ENCODE data around the gene APOBEC3H. TPM values are rescaled to one million over a fixed set of nuclear protein-coding genes. Genes with fewer than 3 reads are reported as not detected.

Gene APOBEC3H
- polyA plus RNA-seq, 3 donors = 0.09 to 0.36 TPM; not detected in 1

DNA sequence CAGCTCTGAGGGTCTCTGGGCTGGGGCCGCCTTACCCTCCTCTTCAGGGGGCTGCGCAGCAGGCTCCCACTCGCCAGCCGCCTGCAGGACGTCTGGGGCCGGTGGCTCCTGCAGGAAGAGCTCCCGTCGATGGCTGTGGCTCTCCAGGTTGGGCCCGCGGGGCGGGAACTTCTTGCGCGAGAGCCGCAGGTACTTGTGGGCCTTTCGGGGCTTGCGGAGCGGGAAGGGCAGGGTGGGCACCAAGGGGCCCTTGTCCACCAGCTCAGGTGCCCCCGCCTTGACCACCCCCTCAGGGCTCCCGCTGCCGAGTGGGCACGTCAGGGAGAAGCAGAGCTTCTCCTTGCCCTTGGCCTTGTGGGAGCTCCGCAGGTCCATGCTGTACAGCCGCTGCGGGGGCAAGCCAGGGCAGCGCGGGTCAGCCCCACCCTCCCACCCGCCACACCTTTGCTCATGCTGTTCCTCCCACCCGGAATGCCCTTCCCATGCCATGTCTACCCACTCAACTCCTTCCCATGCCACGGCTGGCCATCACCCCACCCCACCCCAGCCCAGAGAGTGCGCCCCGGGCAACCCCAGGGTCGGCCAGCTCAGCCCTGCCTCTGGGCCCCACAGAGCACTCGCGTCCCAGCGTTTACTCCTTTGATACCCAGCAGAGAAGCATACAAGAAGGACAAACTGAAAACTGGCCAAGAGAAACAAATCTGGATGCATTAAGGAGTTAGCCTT lies 37.5 kb downstream of the APOBEC3H start:
- DNase-seq = no peak

GRCh38 chr22:39135092-39135896 lies 38.2 kb downstream of the APOBEC3H start:
- DNase-seq = no peak

DNA sequence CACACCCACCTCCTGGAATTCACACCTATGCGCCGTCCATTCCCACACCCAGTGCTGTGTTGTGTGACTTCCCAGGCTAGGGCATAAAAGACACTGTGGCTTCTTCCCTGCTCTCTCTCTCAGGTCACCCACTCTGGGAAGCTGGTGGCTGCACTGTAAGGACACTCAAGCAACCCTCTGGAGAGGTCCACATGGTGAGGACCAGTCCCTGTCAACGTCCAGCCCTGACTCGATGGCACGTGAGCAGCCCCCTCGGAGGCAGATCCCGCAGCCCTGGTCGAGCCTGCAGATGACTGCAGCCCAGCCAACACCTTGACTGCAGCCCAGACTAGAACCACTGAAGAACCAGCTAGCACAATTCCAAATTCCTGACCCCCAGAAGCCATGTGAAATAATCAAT lies 39.3 kb downstream of the APOBEC3H start:
- DNase-seq = no peak

DNA sequence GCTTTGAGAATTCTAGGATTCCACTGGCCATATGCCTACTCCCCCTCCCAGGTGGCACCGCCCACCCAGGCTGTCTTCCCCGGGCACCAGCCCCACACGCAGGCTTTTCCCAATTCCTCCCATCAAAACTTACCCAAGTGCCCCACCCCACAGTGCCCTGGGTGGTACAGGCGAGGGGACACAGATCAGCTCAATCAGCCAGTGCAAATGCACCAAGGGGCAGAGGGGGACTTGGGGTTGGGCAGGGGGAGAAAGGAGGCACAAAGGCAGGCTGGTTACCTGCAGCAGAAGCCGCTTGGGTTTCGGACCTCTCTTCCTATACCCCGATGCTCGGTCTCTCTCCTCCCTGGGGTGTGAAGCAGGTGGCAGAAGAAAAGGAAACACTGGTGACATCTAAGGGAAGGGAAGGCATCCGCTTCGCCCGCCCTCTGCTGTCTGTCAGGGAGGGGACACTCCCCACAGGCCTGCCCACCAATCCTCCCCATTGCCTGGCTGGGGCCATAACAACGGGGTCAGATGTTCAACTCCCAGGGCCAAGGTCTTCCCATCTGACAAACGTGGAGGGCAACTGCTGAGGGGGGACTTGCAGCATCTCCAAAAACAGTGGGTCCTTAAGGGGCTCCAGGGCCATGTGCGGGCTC lies 41.4 kb downstream of the APOBEC3H start:
- no peak for DNase-seq

- DNase-seq = no peak
These were observed 42.9 kb downstream of the APOBEC3H start for GRCh38 chr22:39139933-39140332.

DNA sequence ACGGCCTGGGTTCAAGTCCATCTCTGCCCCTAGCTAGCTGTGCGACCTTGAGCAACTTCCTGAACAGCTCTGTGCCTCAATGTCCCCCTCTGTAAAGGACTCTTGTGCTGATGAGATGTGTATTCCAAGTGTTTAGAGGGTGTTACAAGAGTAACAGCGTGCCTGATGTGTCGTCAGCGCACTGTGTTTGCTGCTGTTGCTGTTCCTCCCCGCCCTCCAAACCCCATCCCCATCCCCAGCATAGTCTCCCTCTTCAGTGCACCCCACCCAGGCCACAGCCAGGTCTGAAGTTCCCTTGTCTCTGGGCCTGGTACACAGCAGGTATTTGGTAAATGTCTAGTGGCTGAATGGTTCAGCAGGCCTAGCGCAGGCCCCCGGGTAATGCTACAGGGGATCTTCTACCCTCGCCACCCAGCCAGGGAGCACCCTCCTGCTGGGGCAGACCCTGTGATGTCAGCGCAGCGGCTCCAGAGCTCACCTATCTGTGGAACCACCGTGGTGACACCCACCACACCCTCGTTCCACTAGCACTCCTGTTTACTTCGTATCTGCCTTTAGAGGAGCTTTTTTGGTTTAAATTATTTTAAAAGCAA lies 45.1 kb downstream of the APOBEC3H start:
- DNase-seq = no peak

DNA sequence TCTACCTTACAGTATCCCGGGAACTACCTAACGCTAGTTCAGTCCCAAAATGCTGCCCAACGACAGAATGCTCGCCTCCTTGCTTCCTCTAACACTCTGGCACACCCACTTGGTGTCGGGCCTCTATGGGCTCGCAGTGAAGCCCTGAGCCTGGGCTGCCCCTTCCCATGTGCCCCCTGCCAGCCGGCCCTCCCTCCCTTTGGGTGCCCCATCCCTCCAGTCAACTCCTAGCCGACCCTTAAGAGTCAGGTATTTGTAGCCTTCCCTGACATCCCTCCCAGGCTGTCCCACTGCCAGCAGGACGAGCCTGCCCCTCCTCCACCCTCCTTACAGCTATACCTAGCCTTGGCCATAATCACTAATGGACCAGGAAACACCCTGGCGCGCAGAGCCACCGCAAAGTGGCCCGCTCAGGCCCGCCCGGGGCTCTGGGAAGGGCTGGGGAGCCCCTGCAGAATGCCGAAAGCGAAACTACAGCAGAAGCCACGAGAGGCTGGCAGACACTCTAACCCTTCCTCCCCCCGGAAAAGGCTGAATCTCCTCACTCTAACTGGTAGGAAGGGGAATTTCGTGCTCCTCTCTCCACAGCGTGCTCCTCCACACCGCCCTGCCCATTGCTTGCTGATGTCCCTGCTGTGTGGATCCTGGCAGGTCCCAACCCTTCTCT lies 47.2 kb downstream of the APOBEC3H start:
- no peak for DNase-seq

DNA sequence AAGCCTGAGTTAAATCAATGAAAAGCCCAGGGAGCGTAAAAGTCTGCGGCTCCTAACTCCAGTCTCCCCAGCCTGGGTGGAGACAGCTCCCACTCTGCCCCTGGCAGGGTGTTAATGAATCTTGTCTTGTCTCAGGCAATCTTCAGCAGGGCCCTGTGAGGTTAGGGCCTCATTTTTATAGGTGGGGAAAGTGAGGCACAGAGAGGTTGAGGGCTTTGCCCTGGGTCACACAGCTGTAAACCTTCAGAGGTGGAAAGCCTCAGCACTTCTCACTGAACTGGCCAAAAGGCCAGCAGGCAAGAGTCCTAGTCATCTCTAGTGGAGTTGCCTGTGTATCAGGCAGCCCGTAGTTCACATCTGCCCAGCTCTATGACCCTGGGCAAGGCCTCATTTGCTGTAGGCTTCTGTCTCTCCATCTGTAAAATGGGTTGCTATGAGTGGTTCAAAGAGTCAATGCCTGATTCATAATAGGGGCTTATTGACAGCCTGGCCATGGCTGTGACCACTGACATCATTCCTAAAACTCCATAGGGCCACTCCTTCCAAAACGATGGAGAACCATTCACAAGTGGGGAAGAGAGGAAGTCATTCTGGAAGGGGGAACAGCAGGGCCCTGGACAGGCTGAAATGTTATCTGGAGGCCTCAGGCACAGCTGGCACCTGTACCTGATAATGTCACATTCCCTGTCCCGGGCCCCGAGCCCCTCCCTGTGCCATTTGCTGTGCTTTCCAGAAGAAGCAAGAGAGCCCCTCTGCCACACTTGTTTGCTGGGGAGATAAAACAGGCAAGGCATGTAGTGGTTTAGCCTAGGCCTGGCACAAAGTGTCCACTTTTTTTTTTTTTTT lies 49.4 kb downstream of the APOBEC3H start:
- DNase-seq = no peak

- DNase-seq = no peak
These were observed 50.4 kb downstream of the APOBEC3H start for GRCh38 chr22:39147335-39148025.

- DNase-seq = no peak
These were observed 51.1 kb downstream of the APOBEC3H start for GRCh38 chr22:39148026-39148726.

DNA sequence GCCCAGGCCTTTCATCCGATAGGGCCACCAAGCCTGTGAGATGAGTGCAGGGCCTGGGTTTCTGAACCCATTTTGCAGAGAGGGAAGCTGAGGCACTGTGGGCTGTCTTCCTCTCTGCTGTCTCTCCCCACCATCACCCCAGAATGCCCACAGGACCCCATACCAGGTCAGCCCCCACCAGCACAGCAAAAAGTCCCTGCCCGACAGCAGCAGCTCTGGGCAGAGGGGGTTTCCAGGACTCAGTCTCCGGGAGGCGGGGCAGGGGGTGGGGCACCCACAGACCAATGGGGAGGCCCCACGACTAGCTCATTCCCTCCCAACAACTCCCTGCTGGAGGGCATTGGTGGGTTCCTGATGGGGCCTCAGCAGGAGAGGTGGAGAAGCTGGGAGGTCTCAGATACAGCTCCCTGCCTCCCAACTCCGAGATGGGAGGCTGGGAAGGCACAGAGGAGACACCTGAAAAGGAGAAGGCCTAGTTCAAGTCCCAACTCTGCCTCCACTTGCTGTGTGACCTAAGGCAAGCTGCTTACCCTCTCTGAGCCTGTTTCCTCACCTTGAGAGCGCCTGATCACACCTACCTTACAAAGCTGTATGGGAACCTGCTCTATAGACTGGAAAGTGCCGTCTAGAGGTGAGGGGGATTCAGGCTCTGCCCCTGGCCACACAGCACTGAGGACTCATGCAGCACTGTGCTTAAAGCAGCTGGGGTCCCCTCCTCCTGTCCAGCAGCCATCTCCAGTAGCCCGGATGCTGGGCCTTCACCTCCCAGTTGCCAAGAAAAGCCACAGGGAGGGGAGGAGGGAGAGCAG lies 51.9 kb downstream of the APOBEC3H start:
- DNase-seq = no peak

- no peak for DNase-seq
These were observed 53.1 kb downstream of the APOBEC3H start for GRCh38 chr22:39149915-39150847.

- no peak for DNase-seq
These were observed 53.8 kb downstream of the APOBEC3H start for GRCh38 chr22:39150848-39151215.

- DNase-seq = no peak
These were observed 54.4 kb downstream of the APOBEC3H start for GRCh38 chr22:39151329-39151975.

DNA sequence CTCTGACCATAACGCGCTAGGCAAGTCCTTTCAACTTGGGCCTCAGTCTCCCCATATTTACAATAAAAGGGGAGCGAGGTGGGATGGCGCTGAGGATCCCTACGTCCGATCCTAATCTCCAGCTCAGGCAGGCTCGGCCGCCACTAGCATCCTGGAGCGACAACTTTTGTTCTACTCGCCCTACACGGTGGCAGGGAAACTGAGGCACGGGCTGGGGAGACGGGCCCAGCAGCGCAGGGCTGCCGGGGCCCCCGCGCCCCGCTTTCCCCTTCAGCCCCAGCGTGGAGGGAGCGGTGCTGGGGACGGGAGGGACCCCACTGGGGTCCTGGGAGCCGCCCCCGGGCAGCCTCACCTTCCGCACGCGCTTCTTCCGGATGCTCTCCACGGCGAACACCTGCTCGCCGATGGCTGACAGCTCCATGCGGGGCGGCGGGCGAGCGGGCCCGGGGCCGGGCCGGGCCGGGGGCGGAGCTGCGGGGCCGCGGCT lies 55.0 kb downstream of the APOBEC3H start:
- DNase-seq = no peak

GRCh38 chr22:39152511-39153219 lies 55.6 kb downstream of the APOBEC3H start, which contains the start of gene CBX7:
Gene CBX7 (minus strand): TSS chr22:39152680. CDS start chr22:39152444, 236 bp downstream.
- peak; percentile 79 for DNase-seq

Measured in renal pelvis (tissue), 4 donors.